Mucosa of stomach (tissue), 1 donor: ENCODE results near the gene TTC39A.
A peak's percentile ranks its signal among the peaks of the same experiment; 100 is the strongest.
"Not testable (repeated sequence)": the region's sequence is repeated elsewhere in the genome, so short reads cannot be mapped to it uniquely, and the experiment has no call there.

ENCODE experiments used
- H3K27me3 ChIP-seq: one replicate; pipeline ENCODE4 v1.7.0; 2013; ENCODE audit warnings: mild to moderate bottlenecking, low read length; ENCODE audit not compliant: control insufficient read depth, insufficient read depth
- H3K36me3 ChIP-seq: one replicate; pipeline ENCODE4 v1.7.0; 2013; ENCODE audit warnings: low read length; ENCODE audit not compliant: control insufficient read depth, insufficient read depth
- H3K4me1 ChIP-seq: one replicate; pipeline ENCODE4 v1.7.0; 2013; ENCODE audit warnings: mild to moderate bottlenecking, low read length; ENCODE audit not compliant: control insufficient read depth, insufficient read depth
- H3K4me3 ChIP-seq: one replicate; pipeline ENCODE4 v1.7.0; 2013; ENCODE audit warnings: low read length
- H3K9ac ChIP-seq: one replicate; pipeline ENCODE4 v1.7.0; 2013; ENCODE audit warnings: mild to moderate bottlenecking, low read length, moderate library complexity
- H3K9me3 ChIP-seq: one replicate; pipeline ENCODE4 v1.7.0; 2013; ENCODE audit warnings: mild to moderate bottlenecking, low read length, moderate library complexity; ENCODE audit not compliant: control insufficient read depth
- donor health status: Pancreatic carcinoma.

The TTC39A gene

DNA sequence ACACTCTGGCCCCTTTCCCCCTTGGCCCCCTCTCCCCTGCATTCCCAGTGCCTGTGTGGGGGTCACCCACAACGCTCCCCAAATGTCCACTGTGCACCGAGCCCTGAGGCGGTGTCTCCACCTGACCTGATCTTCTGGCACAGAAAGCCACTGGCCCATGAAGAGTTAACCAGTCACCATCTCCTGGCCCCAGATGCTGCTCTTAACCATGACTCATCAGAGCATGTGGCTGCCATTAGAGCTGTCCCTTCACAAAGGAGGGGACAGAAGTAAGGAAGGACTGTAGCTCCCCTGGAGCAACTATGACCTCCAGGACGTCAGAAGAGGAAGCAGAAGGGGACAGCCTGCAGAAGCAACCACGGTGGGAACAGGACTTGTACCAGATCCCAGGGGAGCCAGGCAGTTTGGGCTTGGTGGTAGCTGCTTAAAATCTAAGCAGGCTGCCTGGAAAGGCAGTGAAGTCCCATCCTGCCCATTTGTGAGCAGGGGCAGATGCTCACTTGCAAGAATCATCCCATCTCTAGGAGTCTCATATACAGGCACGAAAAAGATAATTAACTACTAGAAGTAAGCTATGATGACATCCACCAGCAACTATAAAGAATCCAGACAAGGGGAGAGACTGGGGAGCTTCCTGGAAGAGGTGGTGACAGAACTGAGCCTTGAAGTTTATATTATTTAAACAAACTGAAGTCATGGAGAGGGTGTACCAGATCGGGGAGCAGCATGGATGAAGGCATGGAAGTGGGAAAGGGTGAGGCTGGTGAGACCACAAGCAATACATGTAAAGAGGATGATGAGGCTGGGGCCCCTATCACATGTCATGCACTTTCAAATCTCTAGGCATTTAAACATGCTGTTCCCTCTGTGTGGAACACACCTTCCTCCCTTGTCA lies 1.1 kb upstream of the TTC39A start:
- no peaks in the 10 kb centered on the region for H3K36me3 ChIP-seq
- peak overlapping the region; percentile 71 for H3K4me3 ChIP-seq
- peaks cover 61% of the 10 kb centered on the region for H3K4me1 ChIP-seq
- no peaks in the 10 kb centered on the region for H3K27me3 ChIP-seq
- peak overlapping the region; percentile 93 for H3K9ac ChIP-seq
- no peaks in the 10 kb centered on the region for H3K9me3 ChIP-seq

DNA sequence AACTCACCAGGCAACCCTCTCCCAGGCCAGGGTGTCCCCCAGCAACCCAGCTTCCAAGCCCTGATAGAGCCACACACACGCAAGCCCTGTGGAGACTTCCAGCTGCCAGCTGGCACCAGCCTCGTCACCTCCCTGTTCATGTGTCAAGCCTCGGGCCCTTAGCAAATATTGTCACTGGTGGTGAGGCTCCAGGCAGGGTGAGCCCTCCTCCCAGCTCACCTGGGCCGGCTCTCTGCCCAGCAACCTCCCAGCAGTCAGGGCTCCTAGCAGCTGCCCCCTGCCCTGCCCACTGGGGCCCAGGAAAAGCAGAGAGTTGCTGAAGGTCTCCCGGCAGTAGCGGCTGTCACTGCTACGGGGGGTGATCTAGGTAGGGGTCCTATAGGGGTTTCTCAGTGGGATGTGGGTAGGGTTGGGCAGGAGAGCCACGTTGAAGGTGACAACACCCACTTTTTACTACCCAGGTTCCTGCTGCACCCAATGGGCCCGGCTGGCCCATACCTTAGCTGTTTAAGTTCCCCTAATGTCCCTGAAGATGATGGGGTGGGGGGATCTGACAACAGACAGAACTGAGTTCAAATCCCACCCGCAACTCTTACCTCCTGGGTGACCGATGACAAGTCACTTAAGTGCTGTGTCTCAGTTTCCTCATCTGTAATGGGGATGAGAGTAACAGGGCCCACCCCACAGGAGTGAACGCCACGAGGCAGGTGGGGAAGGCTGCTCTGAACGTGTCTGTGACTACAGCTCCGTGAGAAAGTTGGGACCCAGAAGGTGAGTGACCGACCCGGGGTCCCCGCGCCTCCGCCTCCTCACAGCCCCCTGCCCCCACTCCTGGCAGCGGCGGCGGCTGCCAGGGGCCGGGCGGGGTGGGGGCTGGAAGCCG lies 678 bp downstream of the TTC39A start:
- H3K27me3 ChIP-seq, result no peaks in the 10 kb centered on the region
- peaks cover 60% of the 10 kb centered on the region for H3K4me1 ChIP-seq
- H3K9me3 ChIP-seq, result no peaks in the 10 kb centered on the region
- peak overlapping the region; percentile 10 for H3K4me3 ChIP-seq
- H3K9ac ChIP-seq, result peak overlapping the region; percentile 83
- H3K36me3 ChIP-seq, result no peaks in the 10 kb centered on the region

DNA sequence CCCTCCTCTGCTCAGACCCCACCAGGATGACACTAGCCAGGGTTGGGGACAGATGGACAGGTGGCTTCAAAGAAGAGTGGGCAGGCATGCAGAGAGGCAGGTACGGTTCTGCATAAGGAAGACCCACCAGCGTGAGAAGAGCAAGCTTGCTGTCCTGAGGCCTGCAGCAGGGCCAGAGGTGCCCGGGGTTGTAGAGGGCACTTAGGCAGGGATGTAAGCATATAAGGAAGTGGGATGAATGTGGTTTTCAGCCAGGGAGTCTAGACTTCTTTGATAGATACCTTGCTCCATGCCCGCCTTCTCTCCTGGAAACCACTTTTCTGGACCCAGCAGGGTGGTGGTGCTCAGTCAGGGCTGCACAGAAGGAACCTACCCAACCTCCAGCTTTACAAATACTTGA lies 1.4 kb downstream of the TTC39A start:
- peak overlapping the region; percentile 10 for H3K4me3 ChIP-seq
- H3K9ac ChIP-seq, result peak overlapping the region; percentile 83
- no peaks in the 10 kb centered on the region for H3K27me3 ChIP-seq

DNA sequence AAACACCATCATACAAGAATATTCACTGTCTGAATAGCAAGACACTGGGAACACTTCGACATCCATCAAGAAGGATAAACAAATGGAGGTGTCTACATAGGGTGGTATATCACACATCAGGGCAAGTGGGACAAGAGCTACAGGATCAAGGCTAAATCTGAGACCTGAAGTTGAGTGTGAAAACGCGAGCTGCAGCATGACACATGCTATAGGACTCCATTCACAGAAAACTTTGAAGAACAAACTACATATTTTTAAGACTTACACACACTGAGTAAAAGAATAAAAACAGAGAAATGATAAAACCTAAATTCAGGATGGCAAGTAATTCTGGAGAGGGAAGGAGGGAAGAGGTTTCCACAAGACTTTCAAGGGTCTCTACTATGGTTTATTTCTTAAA lies 2.1 kb downstream of the TTC39A start:
- H3K9me3 ChIP-seq, result no peaks in the 10 kb centered on the region
- no peak overlapping the region for H3K4me3 ChIP-seq
- no peaks in the 10 kb centered on the region for H3K36me3 ChIP-seq
- H3K4me1 ChIP-seq, result peaks cover 56% of the 10 kb centered on the region
- no peaks in the 10 kb centered on the region for H3K27me3 ChIP-seq
- H3K9ac ChIP-seq, result no peak overlapping the region

More for the DNA sequence above, 1.4 kb downstream of the TTC39A start:
- peaks cover 56% of the 10 kb centered on the region for H3K4me1 ChIP-seq
- no peaks in the 10 kb centered on the region for H3K36me3 ChIP-seq
- no peaks in the 10 kb centered on the region for H3K9me3 ChIP-seq

DNA sequence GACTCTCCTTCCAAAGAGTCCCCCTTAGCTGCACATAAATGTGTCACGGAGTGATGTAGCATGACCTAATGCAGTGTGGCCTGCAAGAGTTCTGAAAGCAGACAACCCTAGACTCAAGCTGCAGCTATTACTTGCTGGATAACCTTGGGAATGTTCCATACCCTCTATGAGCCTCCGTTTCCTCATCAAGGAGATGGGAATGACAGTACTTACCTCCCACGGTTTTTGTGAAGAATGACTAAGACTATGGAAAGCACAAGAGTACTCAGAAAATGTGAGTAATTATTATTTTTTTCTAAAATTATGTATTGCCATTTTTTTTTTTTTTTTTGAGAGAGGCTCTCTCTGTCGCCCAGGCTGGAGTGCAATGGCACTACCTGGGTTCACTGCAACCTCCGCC lies 3.0 kb downstream of the TTC39A start:
- Histone ChIP-seq H3K36me3 (no peaks in the 10 kb centered on the region), H3K4me3 (no peak overlapping the region), H3K4me1 (peaks cover 56% of the 10 kb centered on the region), H3K9ac (no peak overlapping the region), H3K9me3 (no peaks in the 10 kb centered on the region), H3K27me3 (no peaks in the 10 kb centered on the region)

DNA sequence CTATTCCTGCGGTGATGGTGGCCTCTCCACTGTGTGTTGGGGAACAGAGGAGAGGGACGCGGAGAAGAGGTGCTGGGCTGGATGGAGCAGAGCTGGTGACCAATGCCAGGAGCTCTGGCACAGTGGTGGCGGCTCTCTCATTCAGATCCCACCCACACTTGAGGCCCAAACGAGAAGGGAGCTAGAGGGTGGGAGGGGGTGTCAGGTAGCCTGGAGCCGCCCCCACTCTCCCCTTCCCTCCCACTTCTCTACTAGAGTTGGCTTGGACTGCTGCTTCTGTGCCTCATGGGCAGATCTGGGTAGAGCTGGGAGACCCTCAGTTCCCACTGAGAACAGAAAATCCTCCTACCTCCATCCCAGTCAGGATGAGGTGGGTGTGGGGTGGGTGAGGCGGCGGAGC lies 3.5 kb downstream of the TTC39A start:
- Histone ChIP-seq H3K9ac (no peak overlapping the region), H3K9me3 (no peaks in the 10 kb centered on the region), H3K4me3 (no peak overlapping the region), H3K36me3 (no peaks in the 10 kb centered on the region), H3K4me1 (peaks cover 55% of the 10 kb centered on the region), H3K27me3 (no peaks in the 10 kb centered on the region)

DNA sequence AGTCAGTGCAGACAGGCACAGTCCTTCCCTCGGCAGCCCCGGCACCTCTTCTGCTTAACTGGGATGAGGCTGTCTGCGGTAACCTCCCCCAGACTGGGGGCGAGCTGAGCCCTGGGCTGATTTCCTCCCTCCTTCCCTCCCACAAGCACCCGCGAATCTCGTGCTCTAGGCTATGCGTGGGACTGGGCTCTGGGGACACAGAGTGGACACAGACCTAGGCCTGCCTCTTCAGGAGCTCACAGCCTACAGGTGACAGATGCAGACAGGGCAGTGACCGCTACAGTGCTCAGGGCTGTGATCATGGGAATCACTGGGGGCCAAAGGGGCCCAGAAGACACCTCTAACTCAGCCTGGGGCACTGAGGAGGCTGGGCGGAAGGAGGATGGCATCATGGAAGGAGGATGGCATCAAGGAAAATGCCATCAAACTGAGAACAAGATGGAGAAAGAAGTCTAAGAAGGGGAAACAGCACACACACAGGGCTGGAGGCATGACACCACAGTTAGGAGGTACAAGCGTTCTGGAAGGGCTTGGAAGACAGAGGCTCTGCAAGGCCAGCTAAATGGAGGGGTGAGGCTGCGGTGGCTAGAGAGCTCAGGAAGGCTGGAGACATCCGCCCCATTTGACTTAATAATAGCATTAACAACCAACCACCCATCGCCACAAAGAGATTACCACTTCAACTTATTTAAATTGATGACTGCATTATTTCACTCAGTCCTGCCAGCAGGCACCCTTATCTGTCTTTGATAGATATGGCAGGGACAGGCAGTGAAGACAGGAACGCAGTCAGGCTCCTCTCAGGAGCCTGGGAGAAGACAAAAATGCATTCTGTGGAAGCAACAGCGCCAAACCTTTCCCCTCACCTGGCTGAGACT lies 4.2 kb downstream of the TTC39A start:
- Histone ChIP-seq H3K4me1 (peaks cover 53% of the 10 kb centered on the region), H3K27me3 (no peaks in the 10 kb centered on the region), H3K9ac (no peak overlapping the region), H3K4me3 (no peak overlapping the region), H3K36me3 (no peaks in the 10 kb centered on the region), H3K9me3 (no peaks in the 10 kb centered on the region)

DNA sequence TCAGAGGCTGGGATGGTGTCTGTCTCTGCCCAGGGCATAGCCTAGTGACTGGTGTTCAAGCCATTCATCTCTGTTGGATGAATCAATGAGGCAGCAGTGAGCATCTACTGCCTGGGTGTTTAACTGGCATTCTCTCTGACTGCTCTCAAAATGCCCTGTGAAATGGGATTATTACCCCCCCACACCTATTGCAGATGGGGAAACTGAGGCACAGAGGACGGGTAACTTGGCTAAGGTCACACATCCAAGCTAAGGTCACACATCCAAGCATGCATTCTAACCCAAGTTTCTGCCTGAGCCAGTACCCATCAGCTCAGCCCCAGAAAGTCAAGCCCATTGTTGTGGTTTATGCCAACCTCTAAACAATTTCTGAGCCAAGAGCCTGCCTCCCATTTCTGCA lies 5.0 kb downstream of the TTC39A start:
- Histone ChIP-seq H3K4me1 (peaks cover 49% of the 10 kb centered on the region), H3K9me3 (no peaks in the 10 kb centered on the region), H3K27me3 (no peaks in the 10 kb centered on the region), H3K36me3 (no peaks in the 10 kb centered on the region), H3K4me3 (no peak overlapping the region), H3K9ac (no peak overlapping the region)

DNA sequence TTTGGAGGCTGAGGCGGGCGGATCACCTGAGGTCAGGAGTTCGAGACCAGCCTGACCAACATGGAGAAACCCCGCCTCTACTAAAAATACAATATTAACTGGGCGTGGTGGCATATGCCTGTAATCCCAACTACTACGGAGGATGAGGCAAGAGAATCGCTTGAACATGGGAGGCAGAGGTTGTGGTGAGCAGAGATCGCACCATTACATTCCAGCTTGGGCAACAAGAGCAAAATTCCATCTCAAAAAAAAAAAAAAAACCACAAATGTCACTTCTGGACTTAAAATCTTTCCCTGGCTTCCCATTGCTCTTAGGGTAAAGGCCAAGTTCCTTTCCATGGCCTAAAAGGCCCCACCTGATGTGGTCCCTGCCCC lies 5.4 kb downstream of the TTC39A start:
- not testable (repeated sequence) for H3K36me3 ChIP-seq, H3K27me3 ChIP-seq
- peaks cover 49% of the 10 kb centered on the region for H3K4me1 ChIP-seq

DNA sequence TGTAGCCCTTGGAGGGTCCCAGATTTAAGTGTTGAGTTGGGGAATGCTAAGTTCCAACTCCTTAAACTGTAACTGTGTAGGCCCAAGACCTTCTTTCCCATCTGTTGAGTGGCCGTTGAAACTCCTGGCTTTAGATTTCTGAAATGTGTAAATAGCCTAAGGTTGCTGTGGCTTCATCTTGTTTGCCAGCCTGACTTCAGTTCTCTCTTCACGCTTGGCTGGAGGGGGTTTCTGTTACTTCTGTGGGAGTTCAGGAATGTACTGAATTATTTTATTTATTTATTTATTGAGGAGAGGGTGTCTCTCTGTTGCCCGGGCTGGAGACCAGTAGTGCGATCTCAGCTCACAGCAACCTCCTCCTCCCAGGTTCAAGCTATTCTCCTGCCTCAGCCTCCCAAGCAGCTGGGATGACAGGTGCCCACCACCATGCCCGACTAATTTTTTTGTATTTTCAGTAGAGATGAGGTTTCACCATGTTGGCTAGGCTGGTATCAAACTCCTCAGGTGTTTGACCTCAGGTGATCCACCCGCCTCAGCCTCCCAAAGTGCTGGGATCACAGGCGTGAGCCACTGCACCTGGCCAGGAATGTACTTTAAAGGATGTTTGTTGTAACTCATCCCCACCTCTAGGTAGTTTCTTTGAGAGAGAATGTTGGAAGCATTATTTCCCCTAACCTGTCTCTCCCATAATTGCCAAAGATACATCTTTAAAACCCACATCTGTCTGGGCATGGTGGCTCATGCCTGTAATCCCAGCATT lies 5.9 kb downstream of the TTC39A start:
- Histone ChIP-seq H3K9me3 (no peaks in the 10 kb centered on the region), H3K27me3 (no peaks in the 10 kb centered on the region), H3K4me1 (peaks cover 49% of the 10 kb centered on the region), H3K36me3 (no peaks in the 10 kb centered on the region), H3K9ac (no peak overlapping the region), H3K4me3 (no peak overlapping the region)

More for the DNA sequence above, 5.4 kb downstream of the TTC39A start:
- not testable (repeated sequence) for H3K9ac ChIP-seq, H3K4me3 ChIP-seq, H3K9me3 ChIP-seq

DNA sequence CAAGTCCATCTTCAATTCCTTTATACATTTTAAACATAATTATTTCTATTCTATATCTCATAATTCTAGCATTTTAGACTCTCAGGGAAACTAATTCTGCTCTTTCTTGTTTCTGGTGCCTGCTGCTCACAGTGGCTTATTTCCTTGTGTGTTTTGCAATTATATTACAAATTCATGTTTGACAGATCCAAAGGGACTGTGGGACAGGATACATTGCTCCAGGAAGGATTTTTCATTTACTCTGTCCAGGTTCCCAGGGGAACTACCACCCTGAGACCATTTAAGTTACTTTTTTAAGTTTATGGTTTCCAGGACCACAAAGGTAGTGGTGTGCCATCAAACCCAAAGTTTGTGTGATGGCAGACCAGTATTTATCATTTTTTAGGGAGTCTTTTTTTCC lies 6.6 kb downstream of the TTC39A start:
- Histone ChIP-seq H3K4me3 (no peak overlapping the region), H3K9ac (no peak overlapping the region), H3K27me3 (no peaks in the 10 kb centered on the region), H3K4me1 (peaks cover 43% of the 10 kb centered on the region), H3K9me3 (no peaks in the 10 kb centered on the region), H3K36me3 (no peaks in the 10 kb centered on the region)
